GM06990 (cell line): ENCODE results near the gene PDS5B.

Experiments used
- DNase-seq: peaks from one replicate; pipeline ENCODE4 v3.0.0-alpha.2; 2011; ENCODE audit not compliant: insufficient read length; ENCODE audit errors: extremely low read depth
- H3K27me3 ChIP-seq: replicated peaks from 2 replicates; pipeline ENCODE4 v1.6.0; 2011; ENCODE audit warnings: low read length; ENCODE audit not compliant: control insufficient read depth, insufficient read depth
- H3K36me3 ChIP-seq: 2 replicates; pipeline ENCODE4 v1.5.1; 2011; ENCODE audit warnings: low read length; ENCODE audit not compliant: control insufficient read depth, insufficient read depth
- H3K4me3 ChIP-seq: replicated peaks from 2 replicates; pipeline ENCODE4 v1.5.1; 2011; ENCODE audit warnings: low read depth, mild to moderate bottlenecking, control low read depth, low read length
- CTCF ChIP-seq: IDR thresholded peaks from 2 replicates; pipeline ENCODE4 v1.5.1; 2011; ENCODE audit warnings: low read length, control low read depth, mild to moderate bottlenecking, inconsistent platforms; ENCODE audit not compliant: insufficient read depth, poor library complexity, severe bottlenecking

PDS5B gene

DNA sequence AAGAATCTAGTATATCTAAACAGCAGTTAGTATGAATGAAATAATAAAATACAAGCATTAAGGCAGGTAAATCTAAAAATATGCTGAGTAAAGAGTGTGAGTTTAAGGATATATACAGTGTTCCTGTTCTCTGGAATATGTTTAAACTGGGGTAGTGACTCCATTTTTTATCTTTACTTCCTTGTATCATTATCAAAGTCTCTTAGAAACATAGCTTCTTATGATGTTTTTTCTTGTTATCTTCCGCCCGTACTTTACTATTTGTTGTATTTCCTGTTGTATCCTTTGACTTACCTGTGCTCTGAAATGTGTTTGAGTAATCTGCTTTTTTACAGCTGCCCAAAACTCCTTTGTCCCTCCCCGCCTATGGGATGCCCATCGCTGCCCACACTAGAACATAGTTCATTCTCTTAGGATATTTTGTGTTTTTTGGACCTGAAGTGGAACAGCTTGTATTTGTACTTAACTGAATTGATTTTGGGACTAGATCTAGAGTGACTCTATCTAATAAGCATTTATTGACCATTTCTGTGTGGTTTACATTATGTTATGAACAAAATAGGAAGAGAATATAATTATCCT, 80.8 kb downstream of the PDS5B start:
- no peaks in the 10 kb centered on the region for H3K36me3 ChIP-seq
- DNase-seq, result no peak
- no peak overlapping the region for H3K4me3 ChIP-seq
- no peaks in the 10 kb centered on the region for H3K27me3 ChIP-seq
- no peak for TF ChIP-seq CTCF

- DNase-seq, result no peak
- H3K4me3 ChIP-seq, result no peak overlapping the region
These were observed 82.9 kb downstream of the PDS5B start for GRCh38 chr13:32669030-32669646.

DNA sequence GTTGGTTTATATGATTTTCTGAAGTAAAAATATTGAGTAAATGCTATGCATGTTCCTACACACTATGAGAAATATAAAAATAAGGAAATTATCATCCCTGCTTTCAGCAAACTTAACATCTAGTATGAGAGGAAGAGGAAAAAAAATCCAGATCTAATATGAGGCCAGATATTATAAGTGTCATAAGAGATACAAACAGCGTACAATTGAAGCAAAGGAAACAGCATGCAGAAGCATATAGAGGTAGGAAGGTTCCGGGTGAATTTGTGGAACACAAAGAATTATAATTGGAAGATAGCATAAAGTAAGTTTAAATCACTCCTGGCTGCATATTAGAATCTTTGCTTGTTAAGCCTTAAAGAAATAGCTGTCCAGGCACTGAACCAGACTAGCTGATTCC, 88.3 kb downstream of the PDS5B start:
- DNase-seq, result no peak
- no peak for TF ChIP-seq CTCF
- Histone ChIP-seq H3K27me3 (no peaks in the 10 kb centered on the region), H3K4me3 (no peak overlapping the region), H3K36me3 (no peaks in the 10 kb centered on the region)

More at GRCh38 chr13:32669030-32669646, 82.9 kb downstream of the PDS5B start:
- Histone ChIP-seq H3K27me3 (no peaks in the 10 kb centered on the region), H3K36me3 (no peaks in the 10 kb centered on the region)
- TF ChIP-seq CTCF, result peak; percentile 72

GRCh38 chr13:32676242-32676641, 90.0 kb downstream of the PDS5B start:
- no peak for TF ChIP-seq CTCF
- Histone ChIP-seq H3K27me3 (no peaks in the 10 kb centered on the region), H3K36me3 (no peaks in the 10 kb centered on the region), H3K4me3 (no peak overlapping the region)
- no peak for DNase-seq

GRCh38 chr13:32682130-32682529, 95.9 kb downstream of the PDS5B start:
- Histone ChIP-seq H3K4me3 (no peak overlapping the region), H3K27me3 (no peaks in the 10 kb centered on the region), H3K36me3 (no peaks in the 10 kb centered on the region)
- DNase-seq, result no peak
- TF ChIP-seq CTCF, result no peak
